H1 (cell line): ENCODE results near the gene TRAPPC3. TPM values are rescaled to one million over a fixed set of nuclear protein-coding genes. Genes with fewer than 3 reads are reported as not detected.

ENCODE experiments used
- CTCF ChIA-PET: fragments of 300-600 bp; sonication (Branson Sonifier 250); formaldehyde crosslinking; loops from one replicate; lab custom pipeline; 2021; ENCODE audit not compliant: partially characterized antibody; lab: Charles Lee
- POLR2A ChIA-PET: fragments of 300-600 bp; sonication (Branson Sonifier 250); formaldehyde crosslinking; loops from one replicate; lab custom pipeline; 2021; ENCODE audit warnings: inconsistent platforms; ENCODE audit not compliant: partially characterized antibody; lab: Charles Lee
- DNase-seq, 2 experiments: peaks; one replicate each; pipeline versions ENCODE4 v3.0.0 to v3.0.0-alpha.2; 2010 to 2022; ENCODE audit warnings: low spot score in 2 of 2, low read depth in 1 of 2, mixed read lengths in 1 of 2
- FAIRE-seq: peaks from 2 replicates; lab custom pipeline; 2011; peaks lifted over from hg19 to GRCh38; lab: Jason Lieb, UNC
- H2AFZ ChIP-seq: 2 replicates; pipeline ENCODE4 v1.8.1; 2012; ENCODE audit warnings: low read length, inconsistent platforms
- H2AK5ac ChIP-seq: 2 replicates; pipeline ENCODE4 v1.6.1; 2013; ENCODE audit warnings: low read depth, low read length
- H2BK120ac ChIP-seq: replicated peaks from 2 replicates; pipeline ENCODE3; 2013; ENCODE audit warnings: low read depth, low read length, inconsistent platforms
- H2BK12ac ChIP-seq: 2 replicates; pipeline ENCODE4 v1.6.1; 2013; ENCODE audit warnings: low read depth, low read length
- H2BK15ac ChIP-seq: 2 replicates; pipeline ENCODE4 v1.6.1; 2013; ENCODE audit warnings: low read length
- H2BK20ac ChIP-seq: 2 replicates; pipeline ENCODE4 v1.6.1; 2013; ENCODE audit warnings: low read length
- H2BK5ac ChIP-seq: 2 replicates; pipeline ENCODE4 v1.6.1; 2013; ENCODE audit warnings: low read depth, low read length
- H3K14ac ChIP-seq: 2 replicates; pipeline ENCODE4 v1.6.1; 2013; ENCODE audit warnings: inconsistent platforms; ENCODE audit not compliant: insufficient read length
- H3K18ac ChIP-seq: 2 replicates; pipeline ENCODE4 v1.6.1; 2013; ENCODE audit warnings: low read length; ENCODE audit errors: extremely low read depth
- H3K23ac ChIP-seq: 2 replicates; pipeline ENCODE4 v1.6.1; 2013; ENCODE audit warnings: inconsistent platforms; ENCODE audit not compliant: insufficient read length
- H3K23me2 ChIP-seq: 2 replicates; pipeline ENCODE4 v1.6.1; 2013; ENCODE audit warnings: low read depth, low read length
- H3K27ac ChIP-seq: 2 replicates; pipeline ENCODE4 v1.6.1; 2011; ENCODE audit warnings: low read depth, low read length, inconsistent platforms
- H3K27me3 ChIP-seq, 4 experiments: replicated peaks in 1 of 4; 1 replicate in 1 of 4; 2 replicates in 3 of 4; pipeline versions ENCODE4 v1.6.1 to v1.8.1; 2011 to 2013; ENCODE audit warnings: low read length in 3 of 4, mild to moderate bottlenecking in 3 of 4, inconsistent platforms in 2 of 4, mixed read lengths in 2 of 4, moderate library complexity in 1 of 4; ENCODE audit not compliant: control insufficient read depth in 3 of 4, insufficient read depth in 3 of 4; ENCODE audit errors: extremely low read depth in 1 of 4
- H3K36me3 ChIP-seq, 4 experiments: 2 replicates each; pipeline versions ENCODE4 v1.6.1 to v1.8.1; 2011 to 2013; ENCODE audit warnings: mild to moderate bottlenecking in 4 of 4, low read length in 3 of 4, moderate library complexity in 2 of 4, control low read depth in 1 of 4, inconsistent platforms in 1 of 4; ENCODE audit not compliant: insufficient read depth in 4 of 4, control insufficient read depth in 2 of 4
- H3K4ac ChIP-seq: replicated peaks from 2 replicates; pipeline ENCODE3; 2013; ENCODE audit warnings: low read length, low read depth, mixed read lengths, inconsistent platforms; ENCODE audit not compliant: insufficient read length
- H3K4me1 ChIP-seq, 4 experiments: replicated peaks in 1 of 4; 1 replicate in 1 of 4; 2 replicates in 3 of 4; pipeline versions ENCODE4 v1.6.1 to v1.8.1; 2011 to 2013; ENCODE audit warnings: low read length in 3 of 4, inconsistent platforms in 2 of 4, mixed read lengths in 1 of 4; ENCODE audit not compliant: insufficient read depth in 4 of 4, control insufficient read depth in 3 of 4
- H3K4me2 ChIP-seq, 2 experiments: 2 replicates each; pipeline versions ENCODE4 v1.6.1 to v1.8.1; 2011 to 2013; ENCODE audit warnings: low read depth in 2 of 2, low read length in 2 of 2, control low read depth in 1 of 2, inconsistent platforms in 1 of 2, mild to moderate bottlenecking in 1 of 2; ENCODE audit not compliant: insufficient read depth in 1 of 2
- H3K4me3 ChIP-seq, 4 experiments: fragments of 200-600, 300-600 bp in 1 of 4; sonication (generic), shearing (Covaris generic), sonication (Bioruptor Twin) in 1 of 4; 2 replicates each; pipeline versions ENCODE4 v1.5.1 to v1.8.1; 2011 to 2016; ENCODE audit warnings: low read length in 4 of 4, low read depth in 3 of 4, control low read depth in 2 of 4, inconsistent platforms in 2 of 4, mild to moderate bottlenecking in 2 of 4, mixed read lengths in 1 of 4, moderate library complexity in 1 of 4; ENCODE audit not compliant: insufficient read depth in 2 of 4; ENCODE audit errors: extremely low read depth in 1 of 4
- H3K56ac ChIP-seq: replicated peaks from 2 replicates; pipeline ENCODE3; 2013; ENCODE audit warnings: low read depth, mild to moderate bottlenecking, mixed read lengths, low read length, inconsistent platforms; ENCODE audit not compliant: insufficient read length
- H3K79me1 ChIP-seq: 2 replicates; pipeline ENCODE4 v1.6.1; 2013; ENCODE audit warnings: low read depth, low read length, control low read depth
- H3K79me2 ChIP-seq, 2 experiments: 2 replicates each; pipeline versions ENCODE4 v1.6.1 to v1.8.1; 2012 to 2013; ENCODE audit warnings: low read length in 2 of 2, mild to moderate bottlenecking in 2 of 2, inconsistent platforms in 1 of 2; ENCODE audit not compliant: insufficient read depth in 2 of 2, control insufficient read depth in 1 of 2
- H3K9ac ChIP-seq, 4 experiments: replicated peaks in 1 of 4; 1 replicate in 1 of 4; 2 replicates in 3 of 4; pipeline versions ENCODE4 v1.6.1 to v1.8.1; 2011 to 2013; ENCODE audit warnings: low read depth in 3 of 4, low read length in 3 of 4, control low read depth in 2 of 4, mild to moderate bottlenecking in 2 of 4, moderate library complexity in 2 of 4, inconsistent platforms in 1 of 4; ENCODE audit errors: extremely low read depth in 1 of 4
- H3K9me3 ChIP-seq, 2 experiments: 2 replicates each; pipeline versions ENCODE4 v1.6.1 to v1.8.1; 2012 to 2013; ENCODE audit warnings: mild to moderate bottlenecking in 2 of 2, moderate library complexity in 2 of 2, control low read depth in 1 of 2, inconsistent platforms in 1 of 2, low read depth in 1 of 2, low read length in 1 of 2, mixed read lengths in 1 of 2; ENCODE audit not compliant: insufficient read depth in 2 of 2
- H4K20me1 ChIP-seq, 2 experiments: replicated peaks in 1 of 2; 2 replicates each; pipeline versions ENCODE3 to v1.8.1; 2011 to 2013; ENCODE audit warnings: inconsistent platforms in 2 of 2, low read length in 2 of 2, mild to moderate bottlenecking in 1 of 2; ENCODE audit not compliant: insufficient read depth in 2 of 2, control insufficient read depth in 1 of 2
- H4K5ac ChIP-seq: 2 replicates; pipeline ENCODE4 v1.6.1; 2013; ENCODE audit warnings: low read length, low read depth, mixed read lengths, inconsistent platforms; ENCODE audit not compliant: insufficient read length
- H4K8ac ChIP-seq: 2 replicates; pipeline ENCODE4 v1.8.0; 2013; ENCODE audit warnings: mild to moderate bottlenecking, moderate library complexity, low read length, inconsistent platforms; ENCODE audit not compliant: insufficient read depth; ENCODE audit errors: extremely low read depth
- H4K91ac ChIP-seq: replicated peaks from 2 replicates; pipeline ENCODE3; 2013; ENCODE audit warnings: low read length, mixed read lengths, inconsistent platforms; ENCODE audit not compliant: insufficient read length
- NANOG ChIP-seq: IDR thresholded peaks from 2 replicates; pipeline ENCODE4 v1.6.1; 2011; ENCODE audit warnings: low read length, low read depth, mild to moderate bottlenecking, inconsistent platforms; ENCODE audit not compliant: insufficient read depth, poor library complexity, severe bottlenecking
- WGBS, 2 experiments: shearing (Covaris generic) in 1 of 2; methylation state at CpG; one replicate each; pipeline versions ENCODE4 v1.1.6 to v1.1.7; 2013 to 2015; ENCODE audit warnings: low lambda C conversion rate in 2 of 2, mixed read lengths in 2 of 2, inconsistent platforms in 1 of 2, low coverage in 1 of 2, missing lambda C conversion rate in 1 of 2; ENCODE audit not compliant: insufficient replicate concordance in 2 of 2, insufficient coverage in 1 of 2, insufficient read length in 1 of 2; ENCODE audit errors: extremely low coverage in 1 of 2, missing lambda C conversion rate in 1 of 2; 5-methylcytosine and 5-hydroxymethylcytosine counted together
- polyA plus RNA-seq, 7 experiments: library from polyadenylated mRNA; depleted of rRNA in 3 of 7; stranded (reverse) in 5 of 7; unstranded in 2 of 7; fragments of >200 nt in 5 of 7; fragments of 200-250 nt in 2 of 7; gene quantifications; 1 replicate in 5 of 7; 2 replicates in 1 of 7; 4 replicates in 1 of 7; pipeline versions ENCODE4 v1.2.1 to v1.2.3, GENCODE V29; 2011 to 2013; ENCODE audit warnings: missing spikeins in 2 of 7, mixed read lengths in 2 of 7
- total RNA-seq: library from RNA; stranded (reverse); fragmentation: NEBNext Ultra II Directional; extraction: Animal tissue kit (Norgen Biotek cat#: 25700); gene quantifications from 2 replicates; pipeline ENCODE4 v1.2.1, GENCODE V29; 2021

TRAPPC3 gene
- total and polyA plus RNA-seq, 2 of the 8 experiments (the other 6 are each of a cell fraction or from before 2014, with no cell fraction given): 47.8 to 51.0 TPM

GRCh38 chr1:36112823-36113222, 36.5 kb downstream of the TRAPPC3 start:
- H3K79me1 ChIP-seq: no peaks in the 10 kb centered on the region
- H3K9me3 ChIP-seq: no peaks in the 10 kb centered on the region
- no peak overlapping the region for H2BK120ac ChIP-seq
- H3K18ac ChIP-seq: no peak overlapping the region
- no peaks in the 10 kb centered on the region for H3K79me2 ChIP-seq
- H2AK5ac ChIP-seq: no peak overlapping the region
- no peak overlapping the region for H3K4me2 ChIP-seq
- 92% methylated on average over 9 of the region's 9 CpGs; no CpG with 5 or more reads in 1 of the 2 experiments for WGBS, 2 experiments
- ChIA-PET CTCF (interaction anchor here (2.0 to 32.6 kb wide), 3 partner anchors 13 to 25 kb away, joined by 8 to 738 read pairs (median 74); no protein-coding TSS in a partner anchor), POLR2A (interaction anchor here (0.9 kb wide), 1 partner anchor 10 kb away, joined by 4 read pairs; no protein-coding TSS in a partner anchor)
- no peak overlapping the region for H2BK12ac ChIP-seq
- no peak overlapping the region for H2BK5ac ChIP-seq
- no peak overlapping the region for H3K4ac ChIP-seq
- no peak overlapping the region for H3K9ac ChIP-seq
- no peak overlapping the region for H2BK15ac ChIP-seq
- H4K8ac ChIP-seq: no peak overlapping the region
- no peak for FAIRE-seq
- H3K56ac ChIP-seq: no peak overlapping the region
- H3K23ac ChIP-seq: no peak overlapping the region
- no peak for DNase-seq
- no peaks in the 10 kb centered on the region for H4K20me1 ChIP-seq
- no peak overlapping the region for H3K4me3 ChIP-seq
- H3K14ac ChIP-seq: no peak overlapping the region
- H3K27me3 ChIP-seq: no peaks in the 10 kb centered on the region; a peak in 1 of 7 replicates
- H3K36me3 ChIP-seq: no peaks in the 10 kb centered on the region
- H4K91ac ChIP-seq: no peak overlapping the region
- peaks cover 0 to 4% (median 0%) of the 10 kb centered on the region in 4 experiments; a peak in 1 of 7 replicates for H3K4me1 ChIP-seq
- no peak overlapping the region for H2BK20ac ChIP-seq
- H2AFZ ChIP-seq: no peak overlapping the region
- no peaks in the 10 kb centered on the region for H3K23me2 ChIP-seq
- no peak for TF ChIP-seq NANOG
- H3K27ac ChIP-seq: no peak overlapping the region
- H4K5ac ChIP-seq: no peak overlapping the region
